Spinal cord (tissue), 10 donors: ENCODE data around the gene PPP1R9B. TPM values are rescaled to one million over a fixed set of nuclear protein-coding genes. Genes with fewer than 3 reads are reported as not detected.

ENCODE experiments used
- DNase-seq, 6 donors: peaks; one replicate each; pipeline versions ENCODE4 v3.0.0 to v3.0.0-alpha.2; 2013 to 2015; ENCODE audit warnings: low spot score in 6 of 6, low read depth in 4 of 6
- H3K27ac ChIP-seq: one replicate; pipeline ENCODE4 v1.5.1; 2013; ENCODE audit warnings: low read depth, low read length, control low read depth
- H3K27me3 ChIP-seq: one replicate; pipeline ENCODE4 v1.6.1; 2013; ENCODE audit warnings: low read length; ENCODE audit not compliant: control insufficient read depth, insufficient read depth
- H3K36me3 ChIP-seq: one replicate; pipeline ENCODE4 v1.6.1; 2013; ENCODE audit warnings: low read length; ENCODE audit not compliant: control insufficient read depth, insufficient read depth
- H3K4me1 ChIP-seq: one replicate; pipeline ENCODE4 v1.6.1; 2013; ENCODE audit warnings: low read length; ENCODE audit not compliant: control insufficient read depth, insufficient read depth
- H3K4me3 ChIP-seq: one replicate; pipeline ENCODE4 v1.5.1; 2013; ENCODE audit warnings: low read depth, low read length, control low read depth
- H3K9me3 ChIP-seq: one replicate; pipeline ENCODE4 v1.6.1; 2013; ENCODE audit warnings: low read length; ENCODE audit not compliant: control insufficient read depth, insufficient read depth
- WGBS: methylation state at CpG from one replicate; pipeline ENCODE4 v1.1.5; 2013; ENCODE audit warnings: missing lambda C conversion rate; ENCODE audit not compliant: insufficient coverage; 5-methylcytosine and 5-hydroxymethylcytosine counted together
- polyA plus RNA-seq, 2 donors: library from polyadenylated mRNA; unstranded; fragments of 120-200 nt; gene quantifications; one replicate each; pipeline ENCODE4 v1.2.1, GENCODE V29; 2013; ENCODE audit not compliant: insufficient read length in 2 of 2
- total RNA-seq, 2 donors: library from RNA; depleted of rRNA in 1 of 2; stranded (reverse); fragments of 120-200 nt in 1 of 2; fragments of >200 nt in 1 of 2; gene quantifications; one replicate each; pipeline versions ENCODE4 v1.2.3 to v1.2.4, GENCODE V29; 2013 to 2014
- donor health status: healthy.

Gene PPP1R9B
- total and polyA plus RNA-seq, 4 donors = 23.7 to 102 (median 71.2) TPM

DNA sequence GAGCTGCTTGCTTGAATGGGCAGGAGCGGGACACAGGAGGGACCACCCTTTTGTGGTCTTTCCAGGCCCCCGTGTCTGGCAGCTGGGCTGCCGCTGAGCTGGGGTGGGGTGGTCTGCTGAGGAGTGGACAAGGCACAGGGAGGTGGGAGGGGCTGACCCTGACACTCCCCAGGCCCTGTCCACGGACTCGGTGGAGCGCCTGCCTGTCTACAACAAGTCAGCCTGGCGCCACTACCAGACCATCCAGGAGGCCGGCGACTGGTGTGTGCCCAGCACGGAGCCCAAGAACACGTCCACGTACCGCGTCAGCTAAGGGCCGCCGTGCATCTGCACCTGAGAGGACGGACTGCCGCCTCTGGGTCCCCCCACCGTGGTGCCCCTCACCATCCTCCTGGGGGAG, 40.7 kb downstream of the PPP1R9B start:
- peaks cover 16% of the 10 kb centered on the region for H3K4me1 ChIP-seq
- no peak for DNase-seq
- H3K36me3 ChIP-seq = peaks cover 85% of the 10 kb centered on the region
- 83% methylated on average over 16 of the region's 19 CpGs for WGBS
- no peaks in the 10 kb centered on the region for H3K9me3 ChIP-seq
- H3K4me3 ChIP-seq = no peak overlapping the region
- no peaks in the 10 kb centered on the region for H3K27me3 ChIP-seq
- no peak overlapping the region for H3K27ac ChIP-seq

DNA sequence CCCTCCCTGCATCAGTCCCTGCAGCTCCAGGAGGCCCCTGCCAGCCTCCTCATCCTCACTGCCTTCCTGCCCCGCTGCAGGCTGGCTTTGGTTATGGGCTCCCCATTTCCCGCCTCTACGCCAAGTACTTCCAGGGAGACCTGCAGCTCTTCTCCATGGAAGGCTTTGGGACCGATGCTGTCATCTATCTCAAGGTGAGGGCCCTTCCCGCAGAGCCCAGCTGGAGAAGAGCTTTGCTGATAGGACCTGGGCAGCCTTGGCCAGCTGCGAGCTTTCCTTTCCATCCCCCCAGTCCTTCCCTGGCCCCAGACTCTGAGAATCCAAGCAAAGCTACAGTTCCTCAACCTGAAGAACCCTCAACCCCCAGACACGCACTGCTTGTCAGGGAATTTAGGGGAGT, 41.3 kb downstream of the PPP1R9B start:
- WGBS = 89% methylated on average over 5 of the region's 7 CpGs
- H3K4me3 ChIP-seq = no peak overlapping the region
- no peaks in the 10 kb centered on the region for H3K9me3 ChIP-seq
- H3K36me3 ChIP-seq = peaks cover 88% of the 10 kb centered on the region
- H3K27me3 ChIP-seq = no peaks in the 10 kb centered on the region
- H3K27ac ChIP-seq = no peak overlapping the region
- peaks cover 16% of the 10 kb centered on the region for H3K4me1 ChIP-seq
- DNase-seq = no peak

GRCh38 chr17:50108556-50108955, 41.9 kb downstream of the PPP1R9B start:
- DNase-seq = no peak
- Histone ChIP-seq H3K27me3 (no peaks in the 10 kb centered on the region), H3K4me1 (peaks cover 16% of the 10 kb centered on the region), H3K27ac (no peak overlapping the region), H3K36me3 (peaks cover 88% of the 10 kb centered on the region), H3K4me3 (no peak overlapping the region), H3K9me3 (no peaks in the 10 kb centered on the region)
- WGBS = 90% methylated on average over 6 of the region's 9 CpGs

- Histone ChIP-seq H3K4me1 (peaks cover 16% of the 10 kb centered on the region), H3K4me3 (no peak overlapping the region), H3K36me3 (peaks cover 85% of the 10 kb centered on the region), H3K27me3 (no peaks in the 10 kb centered on the region), H3K27ac (no peak overlapping the region), H3K9me3 (no peaks in the 10 kb centered on the region)
- no peak for DNase-seq
- 96% methylated on average over 4 of the region's 10 CpGs for WGBS
Measured at GRCh38 chr17:50107790-50108414, 42.6 kb downstream of the PPP1R9B start.

- Histone ChIP-seq H3K9me3 (no peaks in the 10 kb centered on the region), H3K27me3 (no peaks in the 10 kb centered on the region), H3K27ac (no peak overlapping the region), H3K36me3 (peaks cover 84% of the 10 kb centered on the region), H3K4me3 (no peak overlapping the region), H3K4me1 (peaks cover 16% of the 10 kb centered on the region)
- 64% methylated on average over 7 of the region's 13 CpGs for WGBS
- DNase-seq = no peak
Measured at GRCh38 chr17:50106393-50107131, 43.9 kb downstream of the PPP1R9B start.

DNA sequence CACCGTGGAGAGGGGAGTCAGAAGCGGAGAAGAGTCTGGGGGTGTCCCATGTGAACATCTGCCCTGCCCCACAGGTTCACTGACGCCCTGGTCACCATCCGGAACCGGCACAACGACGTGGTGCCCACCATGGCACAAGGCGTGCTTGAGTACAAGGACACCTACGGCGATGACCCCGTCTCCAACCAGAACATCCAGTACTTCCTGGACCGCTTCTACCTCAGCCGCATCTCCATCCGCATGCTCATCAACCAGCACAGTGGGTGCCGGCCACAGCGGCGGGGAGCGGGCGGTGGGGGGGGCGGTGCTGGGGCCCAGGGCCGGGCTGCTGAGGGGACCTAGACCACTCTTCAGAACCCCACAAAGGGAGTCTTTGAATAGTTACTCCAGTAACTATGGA, 44.7 kb downstream of the PPP1R9B start:
- no peak overlapping the region for H3K4me3 ChIP-seq
- peaks cover 17% of the 10 kb centered on the region for H3K4me1 ChIP-seq
- WGBS = 92% methylated on average over 8 of the region's 21 CpGs
- no peak overlapping the region for H3K27ac ChIP-seq
- no peaks in the 10 kb centered on the region for H3K27me3 ChIP-seq
- H3K9me3 ChIP-seq = no peaks in the 10 kb centered on the region
- no peak for DNase-seq
- H3K36me3 ChIP-seq = peaks cover 83% of the 10 kb centered on the region

DNA sequence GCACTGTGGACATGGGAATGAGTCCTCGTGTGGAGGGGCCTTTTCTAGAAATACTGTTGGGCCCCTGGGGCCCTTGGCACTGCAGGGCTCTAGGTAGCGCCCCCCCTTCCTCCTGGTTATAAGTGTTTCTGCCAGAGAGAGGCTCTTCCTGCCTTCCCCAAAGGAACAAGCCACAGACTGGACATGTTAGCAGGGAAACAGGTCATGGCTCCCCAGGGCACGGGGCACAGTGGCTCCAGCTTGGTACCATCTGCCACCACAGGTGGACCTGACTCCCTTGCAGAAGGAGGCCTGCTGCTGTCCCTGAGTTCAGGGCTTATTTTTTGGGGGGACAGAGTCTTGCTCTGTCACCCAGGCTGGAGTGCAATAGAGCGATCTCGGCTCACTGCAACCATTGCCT, 46.5 kb downstream of the PPP1R9B start:
- H3K4me3 ChIP-seq = no peak overlapping the region
- H3K36me3 ChIP-seq = peaks cover 76% of the 10 kb centered on the region
- H3K4me1 ChIP-seq = peaks cover 18% of the 10 kb centered on the region
- H3K27me3 ChIP-seq = no peaks in the 10 kb centered on the region
- no peak overlapping the region for H3K27ac ChIP-seq
- 86% methylated on average over 4 of the region's 5 CpGs for WGBS
- H3K9me3 ChIP-seq = no peaks in the 10 kb centered on the region
- DNase-seq = no peak

DNA sequence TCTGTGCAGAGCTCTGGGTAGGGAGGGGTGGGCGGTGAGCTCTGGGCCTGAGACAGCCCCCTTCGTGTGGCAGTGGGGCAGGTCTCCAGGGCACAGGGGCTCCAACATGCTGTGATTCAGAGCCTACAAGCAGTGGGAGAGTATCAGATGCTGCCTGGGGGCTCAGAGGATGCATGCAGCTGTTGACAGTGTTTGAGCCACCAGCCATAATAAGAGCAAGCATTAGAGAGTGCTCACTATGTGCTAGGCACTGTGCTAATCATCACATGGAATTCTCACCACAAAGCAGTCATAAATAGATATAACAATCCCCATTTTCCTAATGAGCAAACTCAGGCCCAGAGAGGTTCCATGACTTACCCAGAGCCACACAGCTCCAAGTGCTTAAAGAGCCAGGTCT, 47.2 kb downstream of the PPP1R9B start:
- Histone ChIP-seq H3K36me3 (peaks cover 76% of the 10 kb centered on the region), H3K27me3 (no peaks in the 10 kb centered on the region), H3K27ac (no peak overlapping the region), H3K4me1 (peaks cover 18% of the 10 kb centered on the region), H3K4me3 (no peak overlapping the region), H3K9me3 (no peaks in the 10 kb centered on the region)
- DNase-seq = no peak
- 60% methylated on average over 2 of the region's 2 CpGs for WGBS

GRCh38 chr17:50102164-50102991, 48.1 kb downstream of the PPP1R9B start:
- DNase-seq = no peak
- Histone ChIP-seq H3K27me3 (no peaks in the 10 kb centered on the region), H3K27ac (peak overlapping the region; percentile 84), H3K4me1 (peaks cover 18% of the 10 kb centered on the region), H3K4me3 (no peak overlapping the region), H3K36me3 (peaks cover 76% of the 10 kb centered on the region), H3K9me3 (no peaks in the 10 kb centered on the region)
- WGBS = 75% methylated on average over 11 of the region's 15 CpGs
